ENCODE results near the gene GABRB2. TPM values are rescaled to one million over a fixed set of nuclear protein-coding genes. Genes with fewer than 3 reads are reported as not detected.
A peak's percentile ranks its signal among the peaks of the same experiment; 100 is the strongest.

The GABRB2 gene
- 0.09 TPM for polyA plus RNA-seq (2012; ENCODE audit: low read depth, missing spikeins)

DNA sequence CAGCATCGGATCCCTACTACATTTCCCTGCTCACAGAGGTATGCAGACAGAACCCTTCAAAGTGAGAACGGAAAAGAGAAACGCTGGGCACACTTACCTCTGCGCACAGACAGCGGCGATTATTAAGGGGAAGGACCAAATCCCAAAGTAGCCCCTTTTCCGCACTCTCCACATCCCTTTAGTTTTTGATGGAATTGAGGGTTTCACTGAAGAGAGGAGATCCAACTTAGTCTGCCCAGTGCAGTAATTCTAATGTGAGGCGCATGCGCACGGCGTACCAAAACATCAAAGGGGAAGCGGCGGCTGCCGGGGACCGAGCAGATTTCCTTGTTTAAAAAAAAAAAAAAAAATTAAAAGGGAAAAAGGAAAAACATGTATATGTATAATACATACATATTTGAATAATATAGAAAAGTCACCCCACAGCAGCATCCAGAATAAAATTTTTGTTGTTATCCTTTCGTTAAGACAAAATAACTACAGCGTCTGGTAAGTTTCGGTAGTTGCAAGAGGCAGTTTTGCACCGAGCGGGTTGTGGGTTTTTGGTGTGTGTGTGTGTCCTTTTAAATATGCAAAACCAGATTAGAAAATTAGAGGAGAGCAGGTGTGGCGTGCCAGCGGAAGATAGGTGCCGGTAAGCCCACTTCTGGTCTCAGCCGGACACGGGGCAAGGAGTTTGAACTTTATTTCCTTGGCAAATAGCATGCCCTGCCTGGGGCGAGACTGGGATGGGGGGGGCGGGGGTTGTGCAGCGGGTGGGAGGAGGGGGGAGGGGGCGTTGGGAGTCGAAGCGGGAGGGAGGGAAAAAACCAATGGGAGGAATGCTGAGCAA lies at the start of gene GABRB2:
TSS of gene GABRB2 (minus strand) at position 256 of the 832 bp plus-strand sequence. CDS start at position 174, 82 bp downstream.
- DNase-seq (ENCODE audit: insufficient read length, low spot score) (no peak), FAIRE-seq (peak; percentile 75)
- TF ChIP-seq PAX5 (IDR thresholded peaks at IDR 0.05; ENCODE audit: insufficient read depth, low read length, severe bottlenecking): no peak
- no peak for TF ChIP-seq POLR2AphosphoS5 (IDR thresholded peaks at IDR 0.05; ENCODE audit: low read depth, low read length)
- peak; percentile 42; the same call in 1 of the 2 replicates for TF ChIP-seq SPI1 (IDR thresholded peaks at IDR 0.05; ENCODE audit: low read depth, low read length)
- no peak for TF ChIP-seq TAF1 (IDR thresholded peaks at IDR 0.05; ENCODE audit: low read depth, low read length)
- TF ChIP-seq POU2F2 (IDR thresholded peaks at IDR 0.05; ENCODE audit: low read depth, low read length): peak; percentile 87; the same call in 1 of the 2 replicates
- no peak for TF ChIP-seq POLR2A (IDR thresholded peaks at IDR 0.05; ENCODE audit: low read depth, low read length)

DNA sequence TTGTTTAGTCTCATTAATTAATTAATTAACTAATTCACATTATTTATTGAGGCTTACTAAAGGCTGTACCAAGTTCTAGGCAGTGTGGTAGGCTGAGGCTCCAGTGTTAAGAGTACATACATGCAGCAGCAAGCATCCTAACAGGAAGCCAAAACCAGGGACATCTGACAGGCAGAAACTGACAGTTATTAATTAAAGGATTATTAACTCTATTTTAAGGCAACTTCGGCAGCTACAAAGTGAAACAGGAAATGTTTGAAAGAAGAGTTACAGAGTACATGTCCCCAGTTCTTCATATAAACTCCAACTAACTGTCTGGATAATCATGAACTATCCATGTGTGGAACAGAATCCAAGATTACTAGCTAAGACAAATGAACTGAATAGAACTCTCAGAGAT lies 39.3 kb upstream of the GABRB2 start:
- no peak for FAIRE-seq
- DNase-seq (ENCODE audit: insufficient read length, low spot score): no peak
- no peak for TF ChIP-seq POU2F2 (IDR thresholded peaks at IDR 0.05; ENCODE audit: low read depth, low read length)
- TF ChIP-seq PAX5 (IDR thresholded peaks at IDR 0.05; ENCODE audit: insufficient read depth, low read length, severe bottlenecking): no peak
- no peak for TF ChIP-seq POLR2A (IDR thresholded peaks at IDR 0.05; ENCODE audit: low read depth, low read length)
- no peak for TF ChIP-seq TAF1 (IDR thresholded peaks at IDR 0.05; ENCODE audit: low read depth, low read length)
- TF ChIP-seq POLR2AphosphoS5 (IDR thresholded peaks at IDR 0.05; ENCODE audit: low read depth, low read length): no peak
- no peak for TF ChIP-seq SPI1 (IDR thresholded peaks at IDR 0.05; ENCODE audit: low read depth, low read length)

DNA sequence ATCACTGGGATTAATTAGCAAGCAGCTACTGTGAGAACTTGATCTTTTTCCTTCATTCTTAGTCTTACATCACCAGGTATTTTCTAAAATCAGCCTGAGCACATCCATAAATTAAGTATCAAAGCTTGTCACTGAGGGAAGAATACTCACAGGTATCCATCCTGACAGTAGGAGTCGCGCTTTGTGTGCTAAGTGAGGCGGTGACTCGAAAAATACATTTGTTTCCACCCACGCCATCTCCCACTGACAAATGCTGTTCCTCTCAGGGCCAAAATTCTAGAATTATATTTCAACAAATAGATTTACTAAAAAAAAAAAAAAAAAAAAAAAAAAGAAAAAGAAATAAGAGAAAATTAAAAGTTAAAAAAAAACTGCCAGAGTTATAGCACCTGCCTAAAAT lies 34.1 kb upstream of the GABRB2 start:
- DNase-seq (ENCODE audit: insufficient read length, low spot score) (no peak), FAIRE-seq (no peak)

DNA sequence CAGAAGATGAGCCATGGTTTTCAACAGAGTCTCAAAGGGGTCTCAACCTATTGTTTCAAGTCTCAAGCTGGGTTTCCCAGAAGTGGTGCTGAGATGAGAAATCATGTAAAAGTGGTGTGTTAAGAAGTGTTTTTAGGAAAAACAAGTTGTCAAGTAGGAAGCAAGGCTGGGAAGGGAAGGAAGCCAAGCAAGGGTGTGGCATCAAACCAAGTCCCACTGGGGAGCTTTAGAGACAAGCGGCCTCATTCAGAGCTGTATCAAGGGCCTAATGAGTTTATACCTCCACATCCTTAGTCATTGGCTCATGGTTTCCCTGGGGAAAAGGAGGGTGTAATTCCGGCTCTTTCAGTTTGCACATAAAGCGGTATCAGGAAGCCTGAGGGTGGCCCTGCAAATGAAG lies 26.4 kb upstream of the GABRB2 start:
- FAIRE-seq (no peak), DNase-seq (ENCODE audit: insufficient read length, low spot score) (no peak)
- no peak for TF ChIP-seq POLR2A (IDR thresholded peaks at IDR 0.05; ENCODE audit: low read depth, low read length)
- TF ChIP-seq SPI1 (IDR thresholded peaks at IDR 0.05; ENCODE audit: low read depth, low read length): no peak
- TF ChIP-seq POU2F2 (IDR thresholded peaks at IDR 0.05; ENCODE audit: low read depth, low read length): no peak
- no peak for TF ChIP-seq PAX5 (IDR thresholded peaks at IDR 0.05; ENCODE audit: insufficient read depth, low read length, severe bottlenecking)
- no peak for TF ChIP-seq TAF1 (IDR thresholded peaks at IDR 0.05; ENCODE audit: low read depth, low read length)
- TF ChIP-seq POLR2AphosphoS5 (IDR thresholded peaks at IDR 0.05; ENCODE audit: low read depth, low read length): no peak

More for the DNA sequence above, 34.1 kb upstream of the GABRB2 start:
- no peak for TF ChIP-seq POU2F2 (IDR thresholded peaks at IDR 0.05; ENCODE audit: low read depth, low read length)
- TF ChIP-seq SPI1 (IDR thresholded peaks at IDR 0.05; ENCODE audit: low read depth, low read length): no peak
- TF ChIP-seq PAX5 (IDR thresholded peaks at IDR 0.05; ENCODE audit: insufficient read depth, low read length, severe bottlenecking): no peak
- TF ChIP-seq POLR2AphosphoS5 (IDR thresholded peaks at IDR 0.05; ENCODE audit: low read depth, low read length): no peak
- TF ChIP-seq POLR2A (IDR thresholded peaks at IDR 0.05; ENCODE audit: low read depth, low read length): no peak
- TF ChIP-seq TAF1 (IDR thresholded peaks at IDR 0.05; ENCODE audit: low read depth, low read length): no peak

DNA sequence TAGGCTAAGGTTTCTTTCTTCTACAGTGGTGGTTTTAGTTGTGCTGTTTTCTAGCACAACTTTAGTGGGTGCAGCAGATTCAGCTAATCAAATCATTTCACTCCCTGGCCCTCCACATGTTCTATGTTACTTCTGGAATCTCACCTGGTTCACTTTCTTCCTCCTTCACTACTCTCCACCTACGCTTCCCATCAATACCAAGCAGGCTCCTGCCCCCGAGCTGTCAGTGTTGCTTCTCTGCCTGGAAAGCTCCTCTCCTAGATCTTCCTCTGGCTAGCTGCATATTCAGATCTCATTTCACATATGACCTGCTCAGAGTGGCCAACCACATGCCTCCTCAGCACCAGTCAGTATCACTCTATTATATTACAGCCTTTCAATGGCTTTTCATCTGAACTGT lies 19.6 kb upstream of the GABRB2 start:
- TF ChIP-seq SPI1 (IDR thresholded peaks at IDR 0.05; ENCODE audit: low read depth, low read length) (no peak), POLR2A (IDR thresholded peaks at IDR 0.05; ENCODE audit: low read depth, low read length) (no peak), TAF1 (IDR thresholded peaks at IDR 0.05; ENCODE audit: low read depth, low read length) (no peak), POU2F2 (IDR thresholded peaks at IDR 0.05; ENCODE audit: low read depth, low read length) (no peak), POLR2AphosphoS5 (IDR thresholded peaks at IDR 0.05; ENCODE audit: low read depth, low read length) (no peak), PAX5 (IDR thresholded peaks at IDR 0.05; ENCODE audit: insufficient read depth, low read length, severe bottlenecking) (no peak)
- FAIRE-seq (no peak), DNase-seq (ENCODE audit: insufficient read length, low spot score) (no peak)

DNA sequence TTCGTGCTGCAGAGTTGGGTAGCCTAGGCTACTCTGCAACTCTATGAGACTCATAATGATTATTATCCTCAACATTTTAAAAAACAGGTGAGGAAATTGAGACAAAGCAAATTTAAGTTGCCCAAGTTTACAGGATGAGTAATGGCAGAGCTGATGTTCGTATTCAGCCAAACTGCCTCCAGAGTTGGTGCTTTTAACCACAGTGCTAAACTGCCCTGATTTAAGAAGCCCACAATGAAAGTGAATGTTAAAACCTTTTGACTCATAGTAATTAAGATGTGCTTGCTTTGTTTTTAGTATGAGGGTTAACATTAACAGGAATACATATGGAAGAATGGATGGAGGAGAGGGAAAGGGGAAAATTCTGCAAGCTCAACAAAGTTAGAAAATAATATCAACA lies 15.9 kb upstream of the GABRB2 start:
- FAIRE-seq (no peak), DNase-seq (ENCODE audit: insufficient read length, low spot score) (no peak)
- no peak for TF ChIP-seq TAF1 (IDR thresholded peaks at IDR 0.05; ENCODE audit: low read depth, low read length)
- no peak for TF ChIP-seq POLR2AphosphoS5 (IDR thresholded peaks at IDR 0.05; ENCODE audit: low read depth, low read length)
- TF ChIP-seq SPI1 (IDR thresholded peaks at IDR 0.05; ENCODE audit: low read depth, low read length): no peak
- TF ChIP-seq POU2F2 (IDR thresholded peaks at IDR 0.05; ENCODE audit: low read depth, low read length): no peak
- TF ChIP-seq POLR2A (IDR thresholded peaks at IDR 0.05; ENCODE audit: low read depth, low read length): no peak
- no peak for TF ChIP-seq PAX5 (IDR thresholded peaks at IDR 0.05; ENCODE audit: insufficient read depth, low read length, severe bottlenecking)

DNA sequence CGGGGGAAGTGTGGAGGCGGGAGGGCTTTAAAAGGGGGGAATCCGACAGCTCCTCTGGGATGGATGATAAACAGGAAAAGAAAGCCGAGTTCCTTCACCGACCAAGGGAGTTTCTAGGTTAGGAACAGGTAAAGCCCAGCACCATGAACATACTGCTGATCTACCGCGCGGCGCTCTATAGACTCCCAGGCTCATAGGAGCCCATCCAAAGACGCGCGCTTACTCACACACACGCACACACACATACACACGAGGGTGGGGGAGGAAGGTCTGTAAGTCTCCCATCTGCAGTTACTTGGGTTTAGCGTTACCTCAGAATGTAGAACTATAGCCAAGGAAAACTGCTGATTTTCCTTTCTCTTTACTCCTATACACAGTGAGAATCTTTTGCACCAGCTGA lies 2.6 kb upstream of the GABRB2 start:
- DNase-seq (ENCODE audit: insufficient read length, low spot score): no peak
- TF ChIP-seq TAF1 (IDR thresholded peaks at IDR 0.05; ENCODE audit: low read depth, low read length) (no peak), PAX5 (IDR thresholded peaks at IDR 0.05; ENCODE audit: insufficient read depth, low read length, severe bottlenecking) (no peak), POU2F2 (IDR thresholded peaks at IDR 0.05; ENCODE audit: low read depth, low read length) (no peak), POLR2A (IDR thresholded peaks at IDR 0.05; ENCODE audit: low read depth, low read length) (no peak)
- FAIRE-seq: no peak

DNA sequence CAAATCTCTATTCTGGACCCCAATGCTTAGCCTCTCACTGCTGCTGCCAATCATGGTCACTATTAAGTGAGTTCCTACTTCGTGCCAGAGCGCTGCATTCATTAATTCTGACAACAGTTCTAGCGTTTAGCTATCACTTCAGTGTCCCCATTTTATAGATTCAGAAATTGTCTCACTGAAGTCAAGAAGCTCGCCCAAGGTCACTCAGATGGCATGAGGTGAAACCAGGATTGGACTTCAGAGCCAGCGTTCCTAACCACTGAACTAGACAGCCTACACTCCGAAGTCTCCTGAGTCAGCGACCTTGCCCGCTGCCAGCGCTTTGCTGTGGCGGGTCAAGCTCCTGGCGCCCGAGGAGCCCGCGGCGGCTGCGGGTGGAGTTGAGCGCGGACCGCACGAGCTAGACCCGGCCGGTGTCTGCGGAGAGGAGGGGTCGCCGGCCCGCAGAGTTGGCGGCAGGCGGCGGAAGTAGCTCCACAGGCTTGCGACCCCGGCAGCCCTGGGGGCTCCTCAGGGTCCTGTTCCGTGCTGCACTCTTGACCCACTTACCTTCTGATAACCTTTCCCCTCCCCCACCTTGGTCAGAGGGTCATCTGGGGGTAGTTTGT lies 2.1 kb upstream of the GABRB2 start:
- DNase-seq (ENCODE audit: insufficient read length, low spot score) (no peak), FAIRE-seq (no peak)
- no peak for TF ChIP-seq PAX5 (IDR thresholded peaks at IDR 0.05; ENCODE audit: insufficient read depth, low read length, severe bottlenecking)
- no peak for TF ChIP-seq TAF1 (IDR thresholded peaks at IDR 0.05; ENCODE audit: low read depth, low read length)
- no peak for TF ChIP-seq POU2F2 (IDR thresholded peaks at IDR 0.05; ENCODE audit: low read depth, low read length)
- TF ChIP-seq POLR2AphosphoS5 (IDR thresholded peaks at IDR 0.05; ENCODE audit: low read depth, low read length): no peak
- TF ChIP-seq SPI1 (IDR thresholded peaks at IDR 0.05; ENCODE audit: low read depth, low read length): no peak
- no peak for TF ChIP-seq POLR2A (IDR thresholded peaks at IDR 0.05; ENCODE audit: low read depth, low read length)
